Activated CD4-positive, alpha-beta T cell treated with anti-CD3 and anti-CD28 coated beads, Interleukin-2, Interleukin-6, amounts not matched to agents 100 ng/mL and 50 ng/mL, durations not matched to agents 16 hours and 8 hours (primary cell): ENCODE measurements around the gene IFI16.
A peak's percentile ranks its signal among the peaks of the same experiment; 100 is the strongest.
"Not testable (repeated sequence)": the region's sequence is repeated elsewhere in the genome, so short reads cannot be mapped to it uniquely, and the experiment has no call there.

Source experiments
- DNase-seq: peaks from one replicate; pipeline ENCODE4 v3.0.0-alpha.2; 2020

IFI16 gene

DNA sequence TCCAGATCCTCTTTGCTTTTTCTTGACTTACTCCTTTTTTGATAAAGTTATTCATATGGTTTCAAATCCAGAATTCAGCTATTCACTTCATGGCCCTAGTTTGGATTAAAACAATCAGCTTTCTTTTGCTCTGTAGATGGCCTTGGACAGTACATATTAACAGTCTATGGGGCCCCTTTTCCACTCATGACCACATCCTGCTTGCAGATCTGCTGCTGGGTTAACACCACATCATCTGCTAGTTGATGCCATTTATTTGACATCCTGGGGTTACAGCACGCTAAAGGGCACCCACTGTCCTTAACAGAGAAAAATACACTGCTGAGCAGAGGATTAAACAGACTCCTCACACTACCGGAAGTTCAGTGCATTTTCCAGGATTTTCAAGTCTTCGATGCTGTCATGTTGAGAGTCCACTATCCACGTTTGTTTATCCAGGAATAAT, 941 bp upstream of the IFI16 start:
- DNase-seq = peak; percentile 89

DNA sequence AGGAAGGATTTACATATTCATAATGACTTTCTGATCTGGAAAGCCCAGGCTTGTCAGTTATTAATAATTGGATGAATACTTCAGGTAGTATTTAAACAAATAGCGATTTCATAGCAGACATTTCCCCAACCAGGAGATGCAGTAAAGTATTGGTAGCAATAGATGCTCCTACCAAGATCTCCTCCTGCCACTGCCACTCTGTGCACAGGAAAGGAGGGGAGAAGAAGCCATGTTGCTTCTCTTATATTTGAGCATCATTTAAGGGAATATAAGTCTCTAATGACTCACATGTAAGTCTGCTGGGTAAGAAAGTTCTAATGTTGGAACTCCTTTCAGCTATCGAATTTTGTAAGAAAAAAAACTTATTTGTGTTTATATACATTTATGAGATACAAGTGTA, 420 bp upstream of the IFI16 start:
- DNase-seq = peak; percentile 44

DNA sequence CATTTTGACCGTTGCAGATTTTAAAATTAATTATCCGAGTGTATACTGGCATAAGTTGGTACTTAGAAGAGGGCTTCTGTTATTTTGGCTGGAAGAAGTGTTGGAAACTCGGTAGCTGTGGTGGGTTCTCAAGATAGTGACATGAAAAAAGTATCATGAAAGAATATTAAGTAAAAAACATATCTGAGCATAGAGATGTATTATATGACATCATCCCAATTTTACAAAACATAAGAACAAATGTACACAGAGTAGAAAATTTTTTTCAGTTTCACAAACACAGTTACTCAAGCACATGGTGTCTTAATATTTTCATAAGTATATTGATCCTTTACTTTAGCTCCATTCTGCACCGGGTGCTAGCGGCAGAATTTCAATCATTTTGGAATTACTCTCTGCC, 684 bp downstream of the IFI16 start:
- DNase-seq = no peak

DNA sequence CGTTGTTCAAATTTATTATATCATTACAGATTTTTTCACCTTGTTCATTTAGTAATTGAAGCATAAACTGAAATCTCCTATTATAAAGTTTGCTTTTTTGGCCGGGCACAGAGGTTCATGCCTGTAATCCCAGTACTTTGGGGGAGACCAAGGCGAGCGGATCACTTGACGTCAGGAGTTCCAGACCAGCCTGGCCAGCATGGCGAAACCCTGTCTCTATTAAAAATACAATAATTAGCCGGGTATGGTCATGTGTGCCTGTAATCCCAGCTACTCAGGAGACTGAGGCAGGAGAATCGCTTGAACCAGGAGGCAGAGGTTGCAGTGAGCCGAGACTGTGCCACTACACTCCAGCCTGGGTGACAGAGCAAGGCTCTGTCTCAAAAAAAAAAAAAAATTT, 1.3 kb downstream of the IFI16 start:
- peak; percentile 45 for DNase-seq

DNA sequence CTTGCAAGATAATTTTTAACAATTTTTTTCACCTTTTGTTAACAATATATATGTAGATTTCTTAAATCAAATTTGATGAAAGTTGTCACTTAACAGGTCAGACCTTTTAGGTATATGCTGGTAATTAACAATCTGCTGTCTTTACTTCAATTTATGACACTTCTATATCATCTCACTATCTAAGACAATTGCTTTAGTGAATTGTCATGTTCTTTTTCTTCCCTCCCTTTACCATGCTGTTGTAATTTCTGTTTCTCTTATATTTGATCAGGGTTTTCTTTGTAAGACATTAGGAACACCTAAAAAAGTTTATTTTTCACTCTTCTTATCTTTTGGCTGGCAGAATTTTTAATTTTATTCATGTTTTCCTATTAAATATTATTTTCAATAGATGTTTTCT, 2.0 kb downstream of the IFI16 start:
- no peak for DNase-seq

DNA sequence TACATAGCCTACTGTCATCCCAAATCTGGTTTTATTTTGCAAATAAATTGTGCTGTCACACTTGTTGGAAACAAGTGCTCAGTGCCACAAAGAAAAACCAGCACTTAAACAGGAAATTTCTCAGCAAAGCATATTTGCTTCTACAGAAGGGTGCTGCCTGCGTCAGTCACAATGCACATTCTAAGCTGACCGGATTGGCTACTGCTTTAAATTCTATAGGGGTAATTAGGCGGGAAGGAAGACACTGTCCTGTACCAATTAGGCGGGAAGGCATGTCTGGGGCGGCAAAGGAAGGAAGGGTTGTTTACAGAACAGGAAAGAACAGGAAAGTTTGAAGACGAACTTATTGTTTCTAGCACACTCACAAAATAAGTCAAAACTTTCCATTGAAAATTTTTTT, 2.8 kb downstream of the IFI16 start:
- peak; percentile 90 for DNase-seq

DNA sequence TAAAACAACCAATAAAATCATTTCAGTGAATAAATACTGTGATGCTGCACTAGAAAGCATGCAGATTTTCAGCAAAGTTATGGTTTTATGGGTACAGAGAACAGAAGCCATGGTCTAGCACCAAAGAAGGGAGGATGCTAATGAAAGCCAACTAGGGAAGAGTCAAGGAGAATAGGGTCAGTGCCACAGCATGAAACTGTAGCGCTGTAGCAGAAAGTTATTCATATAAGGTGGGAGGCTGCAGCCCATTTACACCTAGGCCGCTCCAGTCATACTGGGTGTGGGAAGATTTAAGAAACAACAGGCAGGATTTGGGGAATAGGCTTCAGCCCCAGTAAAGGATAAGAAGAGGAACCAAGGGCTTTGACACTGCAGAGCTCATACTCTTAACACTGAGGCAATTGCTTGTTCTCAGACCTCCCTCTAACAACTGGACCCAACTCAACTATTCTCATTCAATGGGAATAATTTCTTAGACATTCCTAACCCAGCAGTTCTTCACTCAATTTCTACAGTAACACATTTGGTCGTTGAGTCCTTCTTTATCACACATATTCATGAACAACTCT, 4.4 kb downstream of the IFI16 start:
- DNase-seq = peak; percentile 41

DNA sequence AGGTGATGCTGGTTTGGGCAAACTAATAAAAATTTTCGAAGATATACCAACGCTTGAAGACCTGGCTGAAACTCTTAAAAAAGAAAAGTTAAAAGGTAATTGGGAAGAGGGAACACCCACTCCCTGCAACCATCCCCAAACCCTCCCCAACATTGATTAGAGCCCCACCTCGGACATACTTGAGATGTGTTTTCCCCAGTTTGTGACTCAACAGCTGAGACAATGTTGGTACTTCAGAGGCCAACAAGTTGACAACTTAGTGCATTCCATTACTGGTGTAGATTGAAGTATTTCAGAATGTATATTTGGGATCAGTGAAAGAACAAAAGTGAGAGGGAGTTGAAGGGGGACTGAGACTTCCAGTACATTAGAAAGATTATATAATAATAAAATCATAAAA, 5.1 kb downstream of the IFI16 start:
- peak; percentile 57 for DNase-seq

DNA sequence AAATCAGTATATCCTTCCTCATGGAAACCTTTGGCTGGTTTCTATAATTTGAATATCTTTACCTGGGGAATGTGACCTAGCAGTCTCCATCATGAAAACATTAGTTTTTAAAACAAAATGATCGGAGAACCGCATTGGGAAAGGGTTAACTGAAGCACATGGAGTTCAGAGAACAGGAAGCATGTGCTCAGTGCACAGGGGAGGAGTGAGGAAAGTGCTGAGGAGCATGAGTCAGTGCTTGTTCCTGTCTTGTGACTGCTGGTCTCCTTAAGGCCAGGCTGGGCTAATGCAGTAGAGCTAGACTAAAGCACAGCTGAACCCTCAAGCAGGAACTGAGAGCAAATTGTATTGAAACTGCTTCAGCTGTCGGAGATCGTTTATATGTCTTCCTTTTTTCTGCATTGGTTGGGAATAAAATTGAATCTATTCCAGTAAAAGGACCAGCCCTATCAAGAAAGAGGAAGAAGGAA, 5.8 kb downstream of the IFI16 start:
- peak; percentile 91 for DNase-seq

DNA sequence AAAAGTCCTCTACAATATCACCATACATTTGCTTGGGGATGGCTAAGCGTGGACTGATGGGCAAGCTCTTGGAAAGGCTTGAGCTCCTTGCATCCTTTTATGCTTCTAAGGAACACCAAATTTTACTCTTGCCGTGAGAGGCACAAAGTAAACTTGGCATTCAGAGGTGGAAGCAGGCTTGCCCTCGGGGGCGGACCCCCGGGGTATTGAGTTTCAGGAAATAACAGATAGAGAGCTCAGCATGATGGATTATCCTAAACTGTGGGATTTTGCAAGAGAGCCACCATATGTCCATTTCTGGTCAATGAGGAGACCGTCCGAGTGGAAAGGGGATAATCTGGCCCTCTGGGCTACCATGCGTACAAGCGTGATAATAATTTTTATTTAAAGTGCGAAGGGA, 14.0 kb downstream of the IFI16 start:
- no peak for DNase-seq

DNA sequence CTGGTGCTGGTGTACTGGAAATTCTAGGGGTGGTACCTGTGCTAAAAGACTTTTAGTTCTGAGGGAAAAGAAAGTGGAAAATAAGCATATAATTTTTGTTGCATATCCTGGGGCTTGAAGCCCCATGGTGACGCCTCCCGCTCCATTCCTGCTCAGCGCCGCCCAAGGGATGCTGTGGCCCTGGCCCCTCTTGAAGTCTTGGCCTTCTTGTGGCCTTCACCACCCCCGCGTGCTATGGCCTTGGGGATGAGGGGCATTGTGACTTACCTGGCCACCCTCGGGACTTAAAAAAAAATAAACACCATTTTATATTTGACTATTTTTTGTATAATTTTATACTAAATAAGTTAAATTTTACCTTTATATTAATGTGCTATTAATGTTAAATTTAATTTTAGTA, 15.3 kb downstream of the IFI16 start:
- DNase-seq = no peak

DNA sequence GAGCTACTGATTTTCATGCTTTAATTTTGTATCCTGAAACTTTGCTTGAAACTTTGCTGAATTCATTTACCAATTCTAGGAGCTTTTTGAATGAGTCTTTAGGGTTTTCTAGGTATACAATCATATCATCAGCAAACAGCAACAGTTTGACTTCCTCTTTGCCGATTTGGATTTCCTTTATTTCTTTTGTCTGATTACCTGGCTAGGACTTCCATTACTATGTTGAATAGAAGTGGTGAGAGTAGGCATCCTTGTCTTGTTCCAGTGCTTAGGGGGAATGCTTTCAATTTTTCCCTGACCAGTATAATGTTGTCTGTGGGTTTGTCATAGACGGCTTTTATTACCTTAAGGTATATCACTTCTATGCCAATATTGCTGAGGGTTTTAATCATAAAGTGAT, 17.1 kb downstream of the IFI16 start:
- not testable (repeated sequence) for DNase-seq

DNA sequence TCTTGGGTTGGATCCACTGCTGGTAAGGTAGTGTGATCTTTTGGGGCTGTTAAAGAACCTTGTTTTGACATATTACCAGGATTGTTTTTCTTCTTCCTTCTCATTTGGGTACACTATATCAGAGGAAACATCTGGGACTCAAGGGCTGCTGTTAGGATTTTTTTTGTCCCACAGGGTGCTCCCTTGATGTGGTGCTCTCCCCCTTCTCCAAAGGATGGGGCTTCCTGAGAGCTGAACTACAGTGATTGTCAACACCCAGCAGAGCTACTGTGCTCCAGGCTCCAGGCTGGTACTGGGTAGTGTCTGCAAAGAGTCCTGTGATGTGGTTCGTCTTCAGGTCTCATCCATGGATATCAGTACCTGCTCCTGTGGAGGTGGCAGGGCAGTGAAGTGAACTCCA, 20.6 kb downstream of the IFI16 start:
- no peak for DNase-seq

DNA sequence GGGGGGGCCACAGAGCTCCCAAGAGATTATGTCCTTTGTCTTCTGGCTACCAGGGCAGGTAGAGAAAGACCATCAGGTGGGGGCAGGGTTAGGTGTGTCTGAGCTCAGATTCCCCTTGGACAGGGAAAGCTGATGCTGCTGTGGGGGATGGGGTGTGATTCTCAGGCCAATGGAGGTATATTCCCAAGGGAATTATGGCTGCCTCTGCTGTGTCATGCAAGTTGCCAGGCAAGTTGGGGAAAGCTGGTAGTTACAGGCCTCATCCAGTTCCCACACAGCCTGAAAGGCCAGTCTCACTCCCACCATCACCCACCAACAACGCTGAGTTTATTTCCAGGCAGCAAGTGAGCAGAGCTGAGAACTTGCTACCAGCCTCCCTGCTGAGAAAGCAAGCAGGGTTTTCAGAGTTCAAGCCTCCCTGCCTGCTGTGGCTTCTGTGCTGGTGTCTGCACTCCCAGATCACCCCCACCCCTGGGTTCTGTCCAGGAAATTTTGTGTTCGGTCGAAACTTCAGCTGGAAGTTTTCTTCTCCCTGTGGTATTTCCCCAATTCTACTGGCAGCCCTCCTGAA, 21.3 kb downstream of the IFI16 start:
- DNase-seq = no peak

DNA sequence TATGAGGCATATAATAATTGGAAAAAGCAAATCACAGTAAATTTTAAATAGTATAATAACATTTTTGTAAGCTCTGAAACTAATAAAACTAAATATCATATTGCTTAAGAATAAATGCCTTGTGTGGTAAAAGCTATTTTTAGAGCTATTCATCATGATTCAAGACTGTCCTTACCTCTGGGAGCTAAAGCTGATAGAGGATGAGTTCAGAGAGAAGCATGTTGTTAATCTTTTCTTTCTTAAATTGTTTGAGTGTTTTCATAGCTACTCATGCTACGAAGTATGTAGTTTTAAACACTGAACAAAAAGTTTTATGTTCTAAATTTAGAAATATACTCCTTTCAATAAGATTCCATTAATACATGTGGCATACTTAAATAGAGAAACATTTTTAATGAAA, 30.5 kb downstream of the IFI16 start:
- no peak for DNase-seq

DNA sequence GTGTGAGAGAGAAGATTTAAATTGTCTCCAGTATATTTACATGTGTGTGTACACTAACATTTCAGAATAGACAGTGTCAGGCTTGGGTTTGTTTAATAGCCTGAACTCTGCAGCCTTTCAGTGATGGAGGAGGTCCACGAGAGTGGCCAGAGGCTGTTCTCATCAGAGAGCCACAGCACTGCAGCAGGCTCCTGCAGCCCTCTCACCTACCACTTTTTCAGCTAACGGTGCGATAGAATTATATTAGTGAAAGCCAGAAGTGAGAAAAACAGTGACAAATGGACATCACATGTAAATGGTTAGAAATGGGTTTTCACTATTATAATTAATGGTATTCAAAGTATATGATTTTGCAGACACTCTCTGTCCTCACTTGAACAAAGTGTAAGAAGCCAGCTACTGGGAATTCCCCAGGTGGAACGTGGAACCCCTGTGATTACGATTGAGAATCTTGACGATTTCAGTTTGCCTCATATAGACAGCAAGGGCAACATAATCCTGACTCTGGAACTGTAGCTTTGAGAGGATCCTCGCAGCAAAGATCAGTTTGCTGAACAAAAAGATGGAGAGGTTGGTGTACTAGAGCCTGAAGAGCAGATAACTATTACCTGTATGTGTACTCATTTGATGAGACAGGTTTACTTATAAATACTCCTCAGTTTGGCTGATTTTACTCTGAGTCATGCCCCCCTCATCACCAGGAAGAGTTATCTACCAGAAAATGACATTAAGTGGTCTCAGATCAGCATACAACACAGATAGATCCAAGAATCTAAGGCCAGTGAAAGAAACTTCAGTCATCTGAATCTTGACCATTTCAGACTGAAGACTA, 31.4 kb downstream of the IFI16 start:
- DNase-seq = peak; percentile 28

DNA sequence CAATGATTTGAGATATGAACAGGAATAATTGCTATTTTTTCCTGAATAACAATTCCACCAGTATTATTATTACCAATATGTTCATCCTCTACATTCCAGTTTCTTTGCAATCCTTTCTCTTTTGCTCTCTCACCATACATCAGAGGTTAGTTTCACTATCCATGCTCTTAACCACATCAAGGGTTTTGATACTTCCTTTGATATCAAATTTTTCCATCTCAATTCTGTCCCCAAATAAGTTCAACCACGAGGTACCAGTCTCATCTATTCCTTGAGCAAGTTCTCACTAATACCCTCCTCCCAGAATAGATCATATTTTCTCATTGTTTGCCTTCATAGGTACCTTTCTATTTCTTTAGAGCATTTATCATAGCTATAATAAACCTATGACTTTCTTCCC, 36.8 kb downstream of the IFI16 start:
- DNase-seq = peak; percentile 25

DNA sequence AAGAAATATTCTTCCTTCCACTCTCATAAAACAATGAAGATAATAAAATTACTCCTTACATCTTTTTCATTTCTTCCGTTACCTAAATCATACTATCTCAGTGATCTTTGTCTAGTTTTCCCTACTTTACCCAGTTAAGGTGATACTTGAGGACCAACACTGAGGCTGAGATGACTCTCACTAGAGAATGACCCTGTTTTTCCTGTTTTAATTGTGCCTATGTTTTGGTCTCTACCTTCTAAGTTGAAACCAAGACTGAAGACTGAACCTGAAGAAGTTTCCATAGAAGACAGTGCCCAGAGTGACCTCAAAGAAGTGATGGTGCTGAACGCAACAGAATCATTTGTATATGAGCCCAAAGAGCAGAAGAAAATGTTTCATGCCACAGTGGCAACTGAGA, 41.7 kb downstream of the IFI16 start:
- DNase-seq = no peak

DNA sequence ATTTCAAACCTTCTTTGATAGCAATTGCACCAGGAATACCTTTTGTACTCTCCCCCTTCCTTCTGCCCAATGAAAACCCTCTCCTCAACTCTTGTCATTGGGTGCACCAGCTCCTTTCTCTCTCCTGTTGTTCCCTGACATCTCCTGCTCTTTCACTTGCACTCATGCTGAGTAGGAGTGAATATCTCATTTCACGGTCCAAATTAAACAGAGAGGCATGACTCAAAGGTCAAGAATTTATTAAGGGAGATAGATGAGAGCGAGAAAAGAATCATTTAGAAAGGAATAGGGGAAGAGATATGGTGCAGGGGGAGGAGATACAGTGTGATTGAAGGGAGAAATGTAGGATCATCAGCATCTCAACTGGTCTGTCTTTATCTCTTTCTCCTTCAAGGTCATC, 44.7 kb downstream of the IFI16 start:
- DNase-seq = no peak

DNA sequence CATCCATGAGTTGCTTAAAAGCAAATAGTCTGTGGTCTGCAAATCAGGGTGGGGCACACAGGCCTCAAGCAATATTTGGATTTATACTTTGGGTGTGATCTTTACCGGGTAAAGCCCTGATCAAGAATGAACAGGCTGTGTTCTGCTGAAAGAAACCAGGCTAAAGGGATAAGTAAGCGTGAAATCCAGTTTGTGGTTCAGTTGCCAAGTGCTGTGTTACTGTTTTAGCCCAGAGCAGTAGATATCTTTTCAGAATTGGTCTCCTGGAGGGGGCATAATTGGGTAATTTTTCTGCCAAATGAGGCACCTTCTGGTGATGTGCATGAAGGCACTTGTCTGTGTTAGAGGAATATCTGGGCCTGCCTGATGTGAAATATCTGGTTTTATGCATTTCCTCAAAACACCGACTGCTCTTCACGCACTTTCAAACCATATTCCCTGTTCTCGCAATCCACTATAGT, 45.5 kb downstream of the IFI16 start:
- no peak for DNase-seq

DNA sequence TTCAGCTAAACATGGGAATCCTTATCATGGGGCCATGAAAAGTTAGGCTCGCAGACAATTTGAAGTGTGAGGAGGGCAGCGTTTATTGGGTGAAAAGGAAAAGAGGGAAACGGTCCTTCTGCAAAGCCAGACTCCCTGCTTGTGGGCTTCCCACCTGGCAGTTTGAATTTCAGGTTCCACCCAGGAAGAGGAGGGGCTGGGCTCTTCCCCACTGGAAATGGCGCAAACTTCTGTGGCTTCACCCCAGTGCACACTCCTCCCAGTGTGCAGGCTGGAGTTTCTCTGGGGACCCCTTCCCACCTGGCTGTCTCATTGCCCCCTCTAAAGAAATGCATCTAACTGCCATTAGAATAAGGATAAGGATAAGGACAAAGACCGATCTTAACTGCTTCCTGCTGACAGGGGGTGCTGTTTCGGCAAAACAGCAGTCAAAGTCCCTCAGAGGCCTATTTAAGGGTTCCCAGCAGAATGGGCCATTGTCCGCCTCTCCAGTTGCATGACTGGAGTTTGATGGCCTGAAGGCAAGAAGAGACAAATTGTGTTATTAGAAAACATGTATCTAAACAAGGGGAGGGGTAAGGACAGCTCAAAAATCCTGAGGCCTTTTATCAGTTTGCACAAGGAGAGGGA, 46.5 kb downstream of the IFI16 start:
- no peak for DNase-seq

DNA sequence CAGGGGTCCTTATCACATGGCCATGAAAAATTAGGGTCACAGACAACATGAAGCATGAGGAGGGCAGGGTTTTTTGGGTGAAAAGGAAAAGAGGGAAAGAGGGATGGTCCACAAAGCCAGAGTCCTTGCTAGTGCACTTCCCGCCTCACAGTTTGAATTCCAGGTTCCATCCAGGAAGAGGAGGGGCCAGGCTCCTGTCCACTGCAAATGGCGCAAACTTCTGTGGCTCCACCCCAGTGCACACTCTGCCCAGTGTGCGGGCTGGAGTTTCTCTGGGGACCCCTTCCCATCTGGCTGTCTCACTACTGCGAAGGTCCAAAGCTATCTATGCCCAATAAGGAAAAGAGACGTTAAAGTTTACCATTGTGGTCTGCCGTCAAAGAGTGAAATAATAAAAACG, 49.0 kb downstream of the IFI16 start:
- DNase-seq = no peak

DNA sequence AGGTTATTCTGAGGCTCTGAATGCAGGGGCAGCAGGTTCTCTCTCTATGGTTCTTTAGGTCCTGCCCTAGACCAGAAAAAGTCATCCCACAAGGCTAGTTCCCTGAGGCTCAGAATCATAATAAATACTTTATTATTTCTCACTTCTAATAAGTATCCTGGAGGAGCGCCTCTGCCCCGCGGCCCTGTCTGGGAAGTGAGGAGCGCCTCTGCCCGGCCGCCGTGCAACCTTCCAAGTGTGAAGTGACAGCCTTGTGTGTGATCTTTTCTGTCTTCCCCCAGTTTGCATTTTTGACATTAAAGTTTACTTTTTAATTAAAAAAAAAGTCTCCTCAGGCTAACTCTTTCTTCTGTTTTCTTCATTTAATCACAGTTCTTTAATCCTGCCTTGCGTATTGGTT, 55.4 kb downstream of the IFI16 start:
- DNase-seq = no peak

DNA sequence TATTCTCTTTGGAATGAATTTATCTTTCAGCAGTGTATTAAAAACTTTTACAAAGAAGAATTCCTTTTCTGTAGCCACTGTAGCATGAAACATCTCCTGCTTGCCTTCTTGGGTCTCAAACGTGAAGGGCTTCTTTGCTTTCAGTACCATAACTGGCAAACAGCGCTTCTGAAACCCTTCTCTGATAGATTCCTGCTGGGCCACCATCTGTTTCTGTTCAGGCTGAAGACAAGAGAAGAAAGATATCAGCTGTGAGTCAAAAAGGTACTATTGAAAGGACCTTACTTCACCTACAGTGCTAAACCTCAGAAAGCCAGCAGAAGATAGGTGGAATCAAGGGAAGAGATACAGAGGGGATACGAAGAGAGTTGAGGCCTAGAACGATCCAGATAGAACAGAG, 56.4 kb downstream of the IFI16 start:
- no peak for DNase-seq
